ENCODE results near the gene PLXNA4.

Gene PLXNA4

GRCh38 chr7:132488634-132489302 lies 87.5 kb downstream of the PLXNA4 start (continued):
- TF ChIP-seq ZBTB44 (tag by site-specific recombination; IDR thresholded peaks at IDR 0.05), result 0 out of 2 replicates have a peak, but pooled peaks have one; percentile 36

- POLR2A ChIA-PET, result no interaction called here
- Histone ChIP-seq H3K4me1 (ENCODE audit: control insufficient read depth, insufficient read depth, low read length) (peaks cover 20% of the 10 kb centered on the region), H3K27ac (ENCODE audit: extremely low read depth, low read depth, low read length) (peak overlapping the region; percentile 56), H3K36me3 (ENCODE audit: control insufficient read depth in 2 of 2, insufficient read depth in 1 of 2, low read length in 2 of 2) (no peaks in the 10 kb centered on the region), H3K9me3 (ENCODE audit: control insufficient read depth, insufficient read depth, low read depth, low read length) (no peaks in the 10 kb centered on the region), H3K4me3 (ENCODE audit: low read depth, low read length) (no peak overlapping the region)
- CTCF ChIA-PET, result no interaction called here
- TF ChIP-seq ZNF341 (tag by site-specific recombination; IDR thresholded peaks at IDR 0.05; ENCODE audit: low read depth) (peak; percentile 25; the same call in 1 of the 2 replicates), ZNF449 (tag by site-specific recombination; IDR thresholded peaks at IDR 0.05) (0 out of 2 replicates have a peak, but pooled peaks have one; percentile 16), ZBTB21 (tag by site-specific recombination; IDR thresholded peaks at IDR 0.05) (no peak), ZBTB17 (tag by site-specific recombination; IDR thresholded peaks at IDR 0.05) (no peak), KLF17 (tag by site-specific recombination; IDR thresholded peaks at IDR 0.05) (peak; percentile 93), KLF10 (tag by site-specific recombination; IDR thresholded peaks at IDR 0.05) (peak; percentile 59; the same call in 1 of the 2 replicates), ZNF248 (tag by site-specific recombination; IDR thresholded peaks at IDR 0.05) (no peak), OSR2 (tag by site-specific recombination; IDR thresholded peaks at IDR 0.05) (peak; percentile 66; the same call in 1 of the 2 replicates), ZNF433 (tag by site-specific recombination; IDR thresholded peaks at IDR 0.05; ENCODE audit: low read depth) (no peak), WT1 (tag by site-specific recombination; IDR thresholded peaks at IDR 0.05) (peak; percentile 91), ZNF274 (IDR thresholded peaks at IDR 0.05; ENCODE audit: low read length) (no peak), ZNF274 (tag by site-specific recombination; IDR thresholded peaks at IDR 0.05; ENCODE audit: borderline replicate concordance) (no peak), ZNF48 (tag by site-specific recombination; IDR thresholded peaks at IDR 0.05) (no peak), ZNF362 (tag by site-specific recombination; IDR thresholded peaks at IDR 0.05) (no peak), ZNF18 (tag by site-specific recombination; IDR thresholded peaks at IDR 0.05) (peak; percentile 86), ZSCAN23 (tag by site-specific recombination; IDR thresholded peaks at IDR 0.05) (no peak), ZXDB (tag by site-specific recombination; IDR thresholded peaks at IDR 0.05) (peak; percentile 59; the same call in 1 of the 2 replicates), MZF1 (tag by site-specific recombination; IDR thresholded peaks at IDR 0.05; ENCODE audit: borderline replicate concordance) (no peak; the same call in 1 of the 2 replicates), ZIC2 (tag by site-specific recombination; IDR thresholded peaks at IDR 0.05) (peak; percentile 9; the same call in 1 of the 2 replicates), KLF1 (tag by site-specific recombination; IDR thresholded peaks at IDR 0.05) (peak; percentile 93), SP2 (tag by site-specific recombination; IDR thresholded peaks at IDR 0.05) (no peak), ZBTB11 (tag by site-specific recombination; conservative IDR thresholded peaks at IDR 0.05; ENCODE audit: low read depth) (no peak), ZNF394 (tag by site-specific recombination; IDR thresholded peaks at IDR 0.05; ENCODE audit: borderline replicate concordance) (no peak), ZSCAN30 (tag by site-specific recombination; IDR thresholded peaks at IDR 0.05) (0 out of 2 replicates have a peak, but pooled peaks have one; percentile 35), KLF7 (tag by site-specific recombination; IDR thresholded peaks at IDR 0.05; ENCODE audit: borderline replicate concordance) (peak; percentile 82; the same call in 1 of the 2 replicates)
Measured at GRCh38 chr7:132486274-132486610, 90.0 kb downstream of the PLXNA4 start.

All from HEK293 (cell line).